Hindlimb muscle (tissue), 1 donor: Measurements from ENCODE around the gene PEX7. TPM values are rescaled to one million over a fixed set of nuclear protein-coding genes. Genes with fewer than 3 reads are reported as not detected.
"Not testable (repeated sequence)": the region's sequence is repeated elsewhere in the genome, so short reads cannot be mapped to it uniquely, and the experiment has no call there.

ENCODE experiments used
- DNase-seq: peaks from one replicate; pipeline ENCODE4 v3.0.0-alpha.2; 2013
- polyA plus RNA-seq: library from polyadenylated mRNA; unstranded; fragments of 120-200 nt; gene quantifications from one replicate; pipeline ENCODE4 v1.2.1, GENCODE V29; 2013; ENCODE audit not compliant: insufficient read length

Gene PEX7
- polyA plus RNA-seq, 1 donor, result 6.5 TPM

GRCh38 chr6:136840276-136841001 is 18.0 kb downstream of the PEX7 start:
- DNase-seq, result no peak

GRCh38 chr6:136843210-136843609 is 20.8 kb downstream of the PEX7 start:
- no peak for DNase-seq

- peak; percentile 18 for DNase-seq
These were observed 23.7 kb downstream of the PEX7 start for GRCh38 chr6:136846046-136846445.

- DNase-seq, result not testable (repeated sequence)
These were observed 24.1 kb downstream of the PEX7 start for GRCh38 chr6:136846477-136846876.

GRCh38 chr6:136849979-136850563 is 27.7 kb downstream of the PEX7 start:
- not testable (repeated sequence) for DNase-seq

GRCh38 chr6:136859430-136859829 is 37.0 kb downstream of the PEX7 start:
- DNase-seq, result no peak

GRCh38 chr6:136860043-136860442 is 37.7 kb downstream of the PEX7 start:
- DNase-seq, result no peak

GRCh38 chr6:136862662-136863061 is 40.3 kb downstream of the PEX7 start:
- no peak for DNase-seq

GRCh38 chr6:136863752-136864151 is 41.4 kb downstream of the PEX7 start:
- DNase-seq, result no peak

GRCh38 chr6:136864676-136865075 is 42.3 kb downstream of the PEX7 start:
- DNase-seq, result no peak

- DNase-seq, result no peak
These were observed 44.6 kb downstream of the PEX7 start for GRCh38 chr6:136866872-136867416.

GRCh38 chr6:136869451-136869850 is 47.1 kb downstream of the PEX7 start:
- DNase-seq, result no peak

GRCh38 chr6:136873748-136874147 is 51.4 kb downstream of the PEX7 start:
- no peak for DNase-seq

GRCh38 chr6:136876469-136876868 is 54.1 kb downstream of the PEX7 start:
- DNase-seq, result not testable (repeated sequence)

GRCh38 chr6:136880748-136881460 is 58.5 kb downstream of the PEX7 start:
- no peak for DNase-seq

- DNase-seq, result no peak
These were observed 63.7 kb downstream of the PEX7 start for GRCh38 chr6:136886091-136886490.

- no peak for DNase-seq
These were observed 65.6 kb downstream of the PEX7 start for GRCh38 chr6:136887953-136888352.

- DNase-seq, result no peak
These were observed 67.1 kb downstream of the PEX7 start for GRCh38 chr6:136889271-136890193.

- DNase-seq, result no peak
These were observed 67.9 kb downstream of the PEX7 start for GRCh38 chr6:136890194-136890839.

- DNase-seq, result no peak
These were observed 68.6 kb downstream of the PEX7 start for GRCh38 chr6:136890986-136891385.

- no peak for DNase-seq
These were observed 70.8 kb downstream of the PEX7 start for GRCh38 chr6:136893187-136893586.

- DNase-seq, result no peak
These were observed 73.5 kb downstream of the PEX7 start for GRCh38 chr6:136895901-136896300.
